GM23338 (cell line): ENCODE results near the gene EDARADD. TPM values are rescaled to one million over a fixed set of nuclear protein-coding genes. Genes with fewer than 3 reads are reported as not detected.

ENCODE experiments used
- ATAC-seq: fragments of 200-7000 bp; cut with Tn5 transposase; 3 replicates; pipeline ENCODE4 v1.9.1; 2020
- DNase-seq: peaks from one replicate; pipeline ENCODE4 v3.0.0-alpha.2; 2015; ENCODE audit warnings: low spot score
- H2AFZ ChIP-seq: fragments of 200-600 bp; sonication (generic); 2 replicates; pipeline ENCODE4 v1.8.0; 2016; ENCODE audit warnings: antibody characterized with exemption, mild to moderate bottlenecking, moderate library complexity
- H3F3A ChIP-seq: fragments of 200-600 bp; sonication (generic); replicated peaks from 2 replicates; pipeline ENCODE4 v1.8.0; 2017; ENCODE audit warnings: antibody characterized with exemption, mixed run types, low read depth
- H3K27ac ChIP-seq: fragments of 200-600 bp; sonication (generic); 2 replicates; pipeline ENCODE4 v1.6.1; 2016; ENCODE audit warnings: low read depth
- H3K27me3 ChIP-seq: fragments of 200-600 bp; sonication (generic); 2 replicates; pipeline ENCODE4 v1.8.0; 2016; ENCODE audit warnings: mild to moderate bottlenecking, mixed run types, moderate library complexity; ENCODE audit not compliant: insufficient read depth
- H3K36me3 ChIP-seq: fragments of 200-600 bp; sonication (generic); 2 replicates; pipeline ENCODE4 v1.8.0; 2016; ENCODE audit warnings: mild to moderate bottlenecking; ENCODE audit not compliant: insufficient read depth
- H3K4me1 ChIP-seq: fragments of 200-600 bp; sonication (generic); 2 replicates; pipeline ENCODE4 v1.8.0; 2016; ENCODE audit warnings: mild to moderate bottlenecking, moderate library complexity; ENCODE audit not compliant: insufficient read depth
- H3K4me2 ChIP-seq: fragments of 200-600 bp; sonication (generic); 2 replicates; pipeline ENCODE4 v1.7.1; 2017; ENCODE audit warnings: mixed run types
- H3K4me3 ChIP-seq: fragments of 200-600 bp; sonication (generic); 2 replicates; pipeline ENCODE4 v1.6.1; 2016; ENCODE audit warnings: mixed run types
- H3K79me2 ChIP-seq: fragments of 200-600 bp; sonication (generic); replicated peaks from 2 replicates; pipeline ENCODE4 v1.8.0; 2017; ENCODE audit warnings: mild to moderate bottlenecking; ENCODE audit not compliant: insufficient read depth
- H3K9me2 ChIP-seq: fragments of 200-600 bp; sonication (generic); 2 replicates; pipeline ENCODE4 v1.8.0; 2017; ENCODE audit not compliant: insufficient read depth
- H4K20me1 ChIP-seq: fragments of 200-600 bp; sonication (generic); replicated peaks from 2 replicates; pipeline ENCODE4 v1.8.0; 2017; ENCODE audit warnings: mild to moderate bottlenecking; ENCODE audit not compliant: insufficient read depth
- H3K27ac Mint-ChIP-seq: 2 replicates; pipeline ENCODE4 v1.8.0; 2020; ENCODE audit warnings: inconsistent platforms, mild to moderate bottlenecking, moderate library complexity, mixed read lengths
- H3K27me3 Mint-ChIP-seq: 3 replicates; pipeline ENCODE4 v1.8.0; 2022; ENCODE audit warnings: low read depth, mild to moderate bottlenecking, moderate library complexity, mixed read lengths, inconsistent platforms; ENCODE audit not compliant: insufficient read depth, poor library complexity
- H3K36me3 Mint-ChIP-seq: 3 replicates; pipeline ENCODE4 v1.8.0; 2021; ENCODE audit warnings: low read depth, mild to moderate bottlenecking, inconsistent platforms, moderate library complexity, mixed read lengths
- H3K4me1 Mint-ChIP-seq: 3 replicates; pipeline ENCODE4 v1.8.0; 2020; ENCODE audit warnings: mild to moderate bottlenecking, inconsistent platforms, mixed read lengths
- H3K4me3 Mint-ChIP-seq: 3 replicates; pipeline ENCODE4 v1.8.0; 2021; ENCODE audit warnings: moderate library complexity, mild to moderate bottlenecking, inconsistent platforms, mixed read lengths
- H3K9me3 Mint-ChIP-seq: 3 replicates; pipeline ENCODE4 v1.8.0; 2020; ENCODE audit warnings: moderate library complexity, mild to moderate bottlenecking, inconsistent platforms, mixed read lengths
- ETS1 ChIP-seq: IDR thresholded peaks from 2 replicates; pipeline ENCODE4 v1.6.1; 2016; ENCODE audit warnings: antibody characterized with exemption
- JUNB ChIP-seq: IDR thresholded peaks from one replicate; pipeline ENCODE4 v1.6.1; 2016; ENCODE audit warnings: antibody characterized with exemption; ENCODE audit not compliant: unreplicated experiment
- POLR2AphosphoS5 ChIP-seq: IDR thresholded peaks from 2 replicates; pipeline ENCODE4 v1.6.1; 2016; ENCODE audit warnings: antibody characterized with exemption, low read depth
- ZNF331 ChIP-seq: fragments of 250-450 bp; sonication (Bioruptor Pico); IDR thresholded peaks from 2 replicates; pipeline ENCODE4 v1.5.0; 2020; ENCODE audit warnings: low read depth, mild to moderate bottlenecking, moderate library complexity
- ZNF462 ChIP-seq: fragments of 250-450 bp; sonication (Bioruptor Pico); IDR thresholded peaks from 2 replicates; pipeline ENCODE4 v1.5.0; 2020; ENCODE audit warnings: mild to moderate bottlenecking, moderate library complexity
- polyA plus RNA-seq: library from polyadenylated mRNA; unstranded; fragments of >200 nt; fragmentation: Nextera tagmentation; extraction: Ambion mirVana; gene quantifications from 2 replicates; pipeline ENCODE4 v1.2.1, GENCODE V29; 2016
- total RNA-seq: library from RNA; depleted of rRNA; stranded (reverse); fragments of >200 nt; shearing (Covaris generic); gene quantifications from 2 replicates; pipeline ENCODE4 v1.2.3, GENCODE V29; 2014

The EDARADD gene
- total and polyA plus RNA-seq, 2 experiments from 2014 or later = 3.7 to 4.4 TPM

- no peaks in the 10 kb centered on the region for H3K4me1 Mint-ChIP-seq
These were observed 5.8 kb upstream of the EDARADD start for GRCh38 chr1:236388332-236388731.

More at GRCh38 chr1:236388332-236388731, 5.8 kb upstream of the EDARADD start:
- Histone ChIP-seq H3F3A (no peaks in the 10 kb centered on the region), H2AFZ (no peak overlapping the region), H3K9me2 (no peaks in the 10 kb centered on the region), H4K20me1 (no peaks in the 10 kb centered on the region), H3K4me3 (no peak overlapping the region), H3K4me1 (no peaks in the 10 kb centered on the region), H3K79me2 (no peaks in the 10 kb centered on the region), H3K4me2 (no peak overlapping the region), H3K27me3 (no peaks in the 10 kb centered on the region), H3K27ac (no peak overlapping the region), H3K36me3 (no peaks in the 10 kb centered on the region)
- no peaks in the 10 kb centered on the region for H3K9me3 Mint-ChIP-seq
- TF ChIP-seq JUNB (no peak), ZNF462 (CRISPR knock-in tag) (no peak), ETS1 (no peak), POLR2AphosphoS5 (no peak), ZNF331 (CRISPR knock-in tag) (no peak)
- no peaks in the 10 kb centered on the region for H3K27me3 Mint-ChIP-seq
- ATAC-seq (no peak), DNase-seq (no peak)
- H3K27ac Mint-ChIP-seq = no peak overlapping the region
- H3K4me3 Mint-ChIP-seq = no peak overlapping the region
- no peaks in the 10 kb centered on the region for H3K36me3 Mint-ChIP-seq
